Caco-2 (cell line): ENCODE results near the gene EXTL1. TPM values are rescaled to one million over a fixed set of nuclear protein-coding genes. Genes with fewer than 3 reads are reported as not detected.

Source experiments
- BruUV-seq: library from RNA; stranded (reverse); fragments of 400-500 nt; replicated peaks from 2 replicates; lab custom pipeline; 2021; lab: Mats Ljungman, UMichigan
- CTCF ChIA-PET: fragments of 300-600 bp; sonication (Branson Sonifier 250); formaldehyde crosslinking; loops from one replicate; lab custom pipeline; 2022; ENCODE audit warnings: antibody characterized with exemption; lab: Charles Lee
- POLR2A ChIA-PET: fragments of 300-600 bp; sonication (Branson Sonifier 250); formaldehyde crosslinking; loops from one replicate; lab custom pipeline; 2022; ENCODE audit warnings: antibody characterized with exemption; lab: Charles Lee
- DNase-seq, 2 experiments: peaks; one replicate each; pipeline versions ENCODE4 v3.0.0 to v3.0.0-alpha.2; 2020 to 2022
- H3K27me3 ChIP-seq: replicated peaks from 2 replicates; pipeline ENCODE4 v1.6.0; 2011; ENCODE audit warnings: low read length; ENCODE audit not compliant: control insufficient read depth, insufficient read depth
- H3K36me3 ChIP-seq: 2 replicates; pipeline ENCODE4 v1.5.1; 2011; ENCODE audit warnings: low read length; ENCODE audit not compliant: control insufficient read depth, insufficient read depth
- H3K4me1 ChIP-seq: fragments of 250-450 bp; sonication (Bioruptor Pico); 2 replicates; pipeline ENCODE4 v1.5.1; 2020; ENCODE audit warnings: mild to moderate bottlenecking
- H3K4me3 ChIP-seq: 2 replicates; pipeline ENCODE4 v1.5.1; 2011; ENCODE audit warnings: low read depth, mild to moderate bottlenecking, control low read depth, low read length
- H3K9me3 ChIP-seq: fragments of 250-450 bp; sonication (Bioruptor Pico); 2 replicates; pipeline ENCODE4 v1.5.1; 2020; ENCODE audit warnings: mild to moderate bottlenecking, moderate library complexity
- H3K27ac Mint-ChIP-seq: one replicate; pipeline ENCODE4 v1.8.0; 2022; ENCODE audit warnings: mixed read lengths; ENCODE audit not compliant: unreplicated experiment
- H3K27me3 Mint-ChIP-seq: one replicate; pipeline ENCODE4 v1.8.0; 2022; ENCODE audit warnings: mixed read lengths; ENCODE audit not compliant: insufficient read depth, unreplicated experiment
- H3K36me3 Mint-ChIP-seq: one replicate; pipeline ENCODE4 v1.8.0; 2022; ENCODE audit warnings: mild to moderate bottlenecking, mixed read lengths; ENCODE audit not compliant: insufficient read depth, unreplicated experiment
- H3K4me1 Mint-ChIP-seq: one replicate; pipeline ENCODE4 v1.8.0; 2022; ENCODE audit warnings: low read depth, mixed read lengths; ENCODE audit not compliant: unreplicated experiment
- H3K4me3 Mint-ChIP-seq: one replicate; pipeline ENCODE4 v1.8.0; 2022; ENCODE audit warnings: mild to moderate bottlenecking, moderate library complexity, mixed read lengths; ENCODE audit not compliant: unreplicated experiment
- H3K9me3 Mint-ChIP-seq: one replicate; pipeline ENCODE4 v1.8.0; 2022; ENCODE audit warnings: mixed read lengths; ENCODE audit not compliant: unreplicated experiment
- intact Hi-C: fragments of 100-400 bp; cut with micrococcal nuclease; formaldehyde crosslinking; loops from one replicate; pipeline ENCODE4 v1.10.0; 2022; ENCODE audit not compliant: unreplicated experiment
- total RNA-seq: library from RNA; stranded (reverse); gene quantifications from 2 replicates; pipeline ENCODE4 v1.2.3, GENCODE V29; 2022
- TF ChIP-seq, protein P1 (sequence below), 2 experiments: fragments of 200-600 bp in 1 of 2; IDR thresholded peaks; 1 replicate in 1 of 2; 2 replicates in 1 of 2; pipeline versions ENCODE4 v1.5.1 to v1.8.0; 2011 to 2022; ENCODE audit warnings: antibody characterized with exemption in 1 of 2, control low read depth in 1 of 2, inconsistent platforms in 1 of 2, low read depth in 1 of 2, low read length in 1 of 2, mild to moderate bottlenecking in 1 of 2, moderate library complexity in 1 of 2; ENCODE audit not compliant: insufficient read depth in 1 of 2, severe bottlenecking in 1 of 2, unreplicated experiment in 1 of 2

The EXTL1 gene
- total RNA-seq, 1 experiment from 2014 or later, result 0.34 TPM

DNA sequence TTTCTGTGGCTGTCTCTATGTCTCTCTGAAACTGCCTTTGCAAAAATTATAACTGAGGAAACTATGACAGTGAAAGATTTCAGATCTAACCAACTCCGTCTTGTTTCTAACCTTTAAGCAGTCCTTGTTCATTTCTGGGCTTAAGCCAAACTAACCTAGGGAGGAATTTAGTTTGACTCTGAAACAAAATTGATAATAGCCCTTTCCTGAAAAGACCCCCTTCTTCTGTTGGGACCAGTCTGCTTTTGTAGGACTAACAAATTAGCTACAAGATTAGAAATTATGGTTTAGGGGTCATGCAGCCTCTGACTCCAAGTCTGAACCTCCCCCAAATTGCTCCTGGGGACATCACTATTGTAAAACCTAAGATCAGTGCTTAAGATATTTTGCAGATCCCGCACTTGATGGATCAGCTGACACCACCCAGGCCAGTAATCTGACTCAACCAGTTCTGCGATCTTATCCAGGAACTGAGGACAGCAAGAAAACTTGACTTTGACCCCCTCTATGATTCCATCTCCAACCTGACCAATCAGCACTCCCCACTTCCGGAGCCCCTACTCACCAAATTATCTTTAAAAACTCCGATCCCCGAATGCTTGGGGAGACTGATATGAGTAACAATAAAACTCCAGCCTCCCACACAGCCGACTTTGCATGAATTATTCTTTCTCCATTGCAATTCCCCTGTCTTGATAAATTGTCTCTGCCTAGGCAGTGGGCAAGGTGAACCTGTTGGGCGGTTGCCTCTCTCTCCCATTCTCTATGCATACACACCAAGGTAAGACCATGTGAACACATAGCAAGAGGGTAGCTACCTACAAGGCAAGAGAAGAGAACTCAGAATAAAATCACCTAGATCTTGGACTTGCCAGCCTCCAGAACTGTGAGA lies 57.0 kb downstream of the EXTL1 start:
- no peaks in the 10 kb centered on the region for H3K9me3 ChIP-seq
- H3K27me3 ChIP-seq, result no peaks in the 10 kb centered on the region
- Mint-ChIP-seq H3K36me3 (peaks cover 5% of the 10 kb centered on the region), H3K4me1 (peaks cover 12% of the 10 kb centered on the region), H3K27ac (peak overlapping the region; percentile 3), H3K27me3 (no peaks in the 10 kb centered on the region), H3K9me3 (no peaks in the 10 kb centered on the region), H3K4me3 (peak overlapping the region; percentile 54)
- H3K4me1 ChIP-seq, result peaks cover 40% of the 10 kb centered on the region
- POLR2A ChIA-PET, result interaction anchor here (0.6 kb wide), 1 partner anchor 9 kb away, joined by 3 read pairs; no protein-coding TSS in a partner anchor
- TF ChIP-seq, protein P1, sequence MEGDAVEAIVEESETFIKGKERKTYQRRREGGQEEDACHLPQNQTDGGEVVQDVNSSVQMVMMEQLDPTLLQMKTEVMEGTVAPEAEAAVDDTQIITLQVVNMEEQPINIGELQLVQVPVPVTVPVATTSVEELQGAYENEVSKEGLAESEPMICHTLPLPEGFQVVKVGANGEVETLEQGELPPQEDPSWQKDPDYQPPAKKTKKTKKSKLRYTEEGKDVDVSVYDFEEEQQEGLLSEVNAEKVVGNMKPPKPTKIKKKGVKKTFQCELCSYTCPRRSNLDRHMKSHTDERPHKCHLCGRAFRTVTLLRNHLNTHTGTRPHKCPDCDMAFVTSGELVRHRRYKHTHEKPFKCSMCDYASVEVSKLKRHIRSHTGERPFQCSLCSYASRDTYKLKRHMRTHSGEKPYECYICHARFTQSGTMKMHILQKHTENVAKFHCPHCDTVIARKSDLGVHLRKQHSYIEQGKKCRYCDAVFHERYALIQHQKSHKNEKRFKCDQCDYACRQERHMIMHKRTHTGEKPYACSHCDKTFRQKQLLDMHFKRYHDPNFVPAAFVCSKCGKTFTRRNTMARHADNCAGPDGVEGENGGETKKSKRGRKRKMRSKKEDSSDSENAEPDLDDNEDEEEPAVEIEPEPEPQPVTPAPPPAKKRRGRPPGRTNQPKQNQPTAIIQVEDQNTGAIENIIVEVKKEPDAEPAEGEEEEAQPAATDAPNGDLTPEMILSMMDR (IDR thresholded peaks at IDR 0.05; ENCODE audit: insufficient read depth in 1 of 2, low read depth in 1 of 2, low read length in 1 of 2, severe bottlenecking in 1 of 2, unreplicated experiment in 1 of 2), result no peak
- peak; percentile 66 for DNase-seq
- intact Hi-C loops, result loop anchor here (1.0 kb wide), 1 partner anchor 33 kb away; no protein-coding TSS in a partner anchor
- H3K4me3 ChIP-seq, result no peak overlapping the region
- CTCF ChIA-PET, result no interaction called here
- no peaks in the 10 kb centered on the region for H3K36me3 ChIP-seq
- no TSS peak for BruUV-seq

DNA sequence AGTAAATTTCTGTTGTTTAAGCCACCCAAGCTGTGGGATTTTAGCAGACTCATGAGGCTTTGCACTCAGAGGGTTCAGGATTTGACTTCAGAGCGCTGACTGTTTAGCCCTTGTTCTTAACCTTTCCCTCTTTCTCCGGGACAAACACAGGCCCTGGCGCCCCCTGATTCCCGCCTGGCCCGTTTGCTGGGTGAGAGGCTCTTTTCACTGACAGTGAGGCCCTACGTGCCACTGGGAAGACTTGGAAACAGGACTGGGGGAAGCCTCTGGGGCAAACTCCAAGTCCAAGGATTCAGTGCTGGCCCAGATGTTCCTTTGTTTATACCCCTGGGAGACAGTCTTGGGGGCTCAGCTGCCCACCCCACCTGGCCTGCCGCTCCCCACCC lies 57.6 kb downstream of the EXTL1 start:
- Histone ChIP-seq H3K36me3 (no peaks in the 10 kb centered on the region), H3K9me3 (no peaks in the 10 kb centered on the region), H3K4me1 (peaks cover 45% of the 10 kb centered on the region), H3K27me3 (no peaks in the 10 kb centered on the region), H3K4me3 (no peak overlapping the region)
- H3K9me3 Mint-ChIP-seq, result no peaks in the 10 kb centered on the region
- H3K36me3 Mint-ChIP-seq, result peaks cover 5% of the 10 kb centered on the region
- TSS peak; percentile 82 for BruUV-seq
- TF ChIP-seq, protein P1 (IDR thresholded peaks at IDR 0.05; ENCODE audit: insufficient read depth in 1 of 2, low read depth in 1 of 2, low read length in 1 of 2, severe bottlenecking in 1 of 2, unreplicated experiment in 1 of 2), result no peak
- H3K27ac Mint-ChIP-seq, result peak overlapping the region; percentile 3
- intact Hi-C loops, result no loop called here
- ChIA-PET CTCF (interaction anchor here (0.8 kb wide), 1 partner anchor 22 kb away, joined by 7 read pairs; no protein-coding TSS in a partner anchor), POLR2A (no interaction called here)
- no peaks in the 10 kb centered on the region for H3K27me3 Mint-ChIP-seq
- DNase-seq, result no peak
- peak overlapping the region; percentile 54 for H3K4me3 Mint-ChIP-seq
- peaks cover 12% of the 10 kb centered on the region for H3K4me1 Mint-ChIP-seq

DNA sequence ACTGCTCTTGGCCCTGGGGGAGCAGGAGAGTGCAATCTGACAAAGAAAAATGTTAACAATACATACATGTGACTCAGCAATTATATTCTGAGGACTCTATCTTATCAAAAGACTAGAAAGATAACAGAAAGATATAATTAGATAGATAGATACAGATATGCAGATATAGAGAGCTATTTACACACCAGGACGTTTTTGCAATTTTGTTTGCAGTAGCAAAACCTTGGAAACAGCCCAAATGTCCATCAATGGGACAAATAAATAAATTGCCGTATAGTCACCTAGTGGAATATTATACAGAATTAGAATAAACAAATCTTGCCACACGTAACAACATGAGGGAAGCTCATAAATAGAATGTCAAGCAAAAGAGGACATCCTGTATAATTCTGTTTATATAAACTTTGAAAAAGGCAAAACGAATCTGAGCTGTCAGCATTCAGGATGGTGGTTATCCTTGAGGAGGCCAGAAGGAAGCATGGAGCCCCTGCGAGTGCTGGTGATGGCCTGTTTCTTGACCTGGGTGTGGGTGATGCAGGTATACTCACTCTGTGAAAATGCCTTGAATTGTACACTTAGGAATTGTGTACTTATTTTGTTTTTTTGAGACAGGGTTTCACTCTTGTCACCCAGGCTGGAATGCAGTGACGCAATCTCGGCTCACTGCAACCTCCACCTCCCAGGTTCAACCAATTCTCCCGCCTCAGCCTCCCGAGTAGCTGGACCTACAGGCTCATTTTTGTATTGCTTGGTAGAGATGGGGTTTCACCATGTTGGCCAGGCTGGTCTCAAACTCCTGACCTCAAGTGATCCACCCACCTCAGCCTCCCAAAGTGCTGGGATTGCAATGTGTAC lies 58.6 kb downstream of the EXTL1 start:
- intact Hi-C loops, result no loop called here
- no peaks in the 10 kb centered on the region for H3K9me3 ChIP-seq
- H3K36me3 ChIP-seq, result no peaks in the 10 kb centered on the region
- peaks cover 46% of the 10 kb centered on the region for H3K4me1 ChIP-seq
- ChIA-PET CTCF (interaction anchor here (0.8 kb wide), 1 partner anchor 21 kb away, joined by 7 read pairs; no protein-coding TSS in a partner anchor), POLR2A (no interaction called here)
- Mint-ChIP-seq H3K4me1 (peaks cover 12% of the 10 kb centered on the region), H3K9me3 (no peaks in the 10 kb centered on the region), H3K27me3 (no peaks in the 10 kb centered on the region), H3K36me3 (peaks cover 5% of the 10 kb centered on the region), H3K27ac (no peak overlapping the region), H3K4me3 (no peak overlapping the region)
- TF ChIP-seq, protein P1 (IDR thresholded peaks at IDR 0.05; ENCODE audit: insufficient read depth in 1 of 2, low read depth in 1 of 2, low read length in 1 of 2, severe bottlenecking in 1 of 2, unreplicated experiment in 1 of 2), result no peak
- no TSS peak for BruUV-seq
- no peak overlapping the region for H3K4me3 ChIP-seq
- H3K27me3 ChIP-seq, result no peaks in the 10 kb centered on the region
- peak in 1 of 2 experiments; percentile 46 for DNase-seq
